A549 (cell line): Measurements from ENCODE around the gene REG1A. TPM values are rescaled to one million over a fixed set of nuclear protein-coding genes. Genes with fewer than 3 reads are reported as not detected.

Experiments used
- ATAC-seq, 2 experiments: fragments of 200-7000 bp in 1 of 2; fragments of >200 bp in 1 of 2; cut with Nextera tagmentation in 1 of 2; cut with Tn5 transposase in 1 of 2; 3 replicates each; pipeline versions ENCODE4 v1.8.0 to v1.9.1; 2018 to 2020; ENCODE audit warnings: mild to moderate bottlenecking in 1 of 2, moderate library complexity in 1 of 2
- CTCF ChIA-PET: fragments of 300-600 bp; sonication (Branson Sonifier 250); formaldehyde crosslinking; extraction: SDS; loops from one replicate; lab custom pipeline; 2021; ENCODE audit warnings: antibody characterized with exemption, inconsistent platforms; lab: Yijun Ruan, JAX
- POLR2A ChIA-PET: fragments of 350-600 bp; formaldehyde crosslinking; extraction: SDS; loops from one replicate; lab custom pipeline; 2021; ENCODE audit warnings: antibody characterized with exemption, inconsistent platforms; lab: Yijun Ruan, JAX
- DNase-seq, 2 experiments: peaks; one replicate each; pipeline versions ENCODE4 v3.0.0 to v3.0.0-alpha.2; 2011 to 2016; ENCODE audit warnings: low read depth in 1 of 2, low spot score in 1 of 2
- FAIRE-seq: peaks from 2 replicates; lab custom pipeline; 2011; peaks lifted over from hg19 to GRCh38; lab: Jason Lieb, UNC
- H3K27ac ChIP-seq, 2 experiments: fragments of >200 bp; sonication (Bioruptor Twin); formaldehyde crosslinking; 3 replicates each; pipeline ENCODE4 v1.5.1; 2016 to 2017
- H3K4me1 ChIP-seq: fragments of >200 bp; sonication (Bioruptor Twin); formaldehyde crosslinking; 3 replicates; pipeline ENCODE4 v1.6.1; 2016
- H3K4me2 ChIP-seq: fragments of >200 bp; sonication (Bioruptor Twin); formaldehyde crosslinking; 3 replicates; pipeline ENCODE4 v1.6.1; 2016
- H3K4me3 ChIP-seq: fragments of >200 bp; sonication (Bioruptor Twin); formaldehyde crosslinking; 3 replicates; pipeline ENCODE4 v1.5.1; 2016
- H3K9me3 ChIP-seq: fragments of >200 bp; sonication (Bioruptor Twin); formaldehyde crosslinking; 3 replicates; pipeline ENCODE4 v1.6.1; 2016
- CBX2 ChIP-seq: fragments of 200-600 bp; sonication (generic); IDR thresholded peaks from 2 replicates; pipeline ENCODE4 v1.6.1; 2016; ENCODE audit warnings: low read depth, mild to moderate bottlenecking, borderline replicate concordance
- CEBPB ChIP-seq, 2 experiments: fragments of >200 bp in 1 of 2; sonication (Bioruptor Twin) in 1 of 2; formaldehyde crosslinking in 1 of 2; IDR thresholded peaks; 2 replicates each; pipeline ENCODE4 v1.6.1; 2012 to 2016
- CHD2 ChIP-seq: fragments of 150-350 bp; IDR thresholded peaks from 2 replicates; pipeline ENCODE4 v1.6.1; 2014; ENCODE audit warnings: low read length; ENCODE audit not compliant: partially characterized antibody
- CHD4 ChIP-seq: fragments of 200-600 bp; sonication (generic); IDR thresholded peaks from 2 replicates; pipeline ENCODE4 v1.6.1; 2016; ENCODE audit warnings: antibody characterized with exemption, mild to moderate bottlenecking, borderline replicate concordance
- EHF ChIP-seq: fragments of 250-450 bp; sonication (Bioruptor Pico); IDR thresholded peaks from 2 replicates; pipeline ENCODE4 v1.5.0; 2020; ENCODE audit warnings: mild to moderate bottlenecking
- ESRRA ChIP-seq: fragments of 150-350 bp; IDR thresholded peaks from 2 replicates; pipeline ENCODE4 v1.6.1; 2014; ENCODE audit warnings: mild to moderate bottlenecking, low read length, borderline replicate concordance
- FOSB ChIP-seq: fragments of 250-450 bp; sonication (Bioruptor Pico); IDR thresholded peaks from 2 replicates; pipeline ENCODE4 v1.5.0; 2020; ENCODE audit warnings: mild to moderate bottlenecking, moderate library complexity
- HOXA7 ChIP-seq: fragments of 250-450 bp; sonication (Bioruptor Pico); IDR thresholded peaks from 2 replicates; pipeline ENCODE4 v1.5.0; 2020; ENCODE audit warnings: mild to moderate bottlenecking, moderate library complexity
- HOXB5 ChIP-seq: fragments of 250-450 bp; sonication (Bioruptor Pico); IDR thresholded peaks from 2 replicates; pipeline ENCODE4 v1.5.0; 2020; ENCODE audit warnings: mild to moderate bottlenecking, moderate library complexity
- JUN ChIP-seq, 2 experiments: fragments of >200 bp; sonication (Bioruptor Twin); formaldehyde crosslinking; IDR thresholded peaks; 2 replicates in 1 of 2; 3 replicates in 1 of 2; pipeline ENCODE4 v1.6.1; 2016 to 2017
- JUNB ChIP-seq: fragments of >200 bp; sonication (Bioruptor Twin); formaldehyde crosslinking; IDR thresholded peaks from 2 replicates; pipeline ENCODE4 v1.6.1; 2016
- KDM1A ChIP-seq: fragments of 200-600 bp; sonication (generic); IDR thresholded peaks from 2 replicates; pipeline ENCODE4 v1.6.1; 2016; ENCODE audit warnings: low read depth, mild to moderate bottlenecking
- MAFK ChIP-seq: fragments of 450-650 bp; IDR thresholded peaks from 2 replicates; pipeline ENCODE4 v1.6.1; 2014; ENCODE audit not compliant: partially characterized antibody
- MYC ChIP-seq: IDR thresholded peaks from 2 replicates; pipeline ENCODE4 v1.6.1; 2012; ENCODE audit warnings: mild to moderate bottlenecking, inconsistent platforms, low read length, improper control_type of control experiment, borderline replicate concordance
- NFE2L2 ChIP-seq: fragments of 150-350 bp; conservative IDR thresholded peaks from 2 replicates; pipeline ENCODE4 v1.6.1; 2014; ENCODE audit warnings: low read length
- POLR2A ChIP-seq: IDR thresholded peaks from 2 replicates; pipeline ENCODE4 v1.6.1; 2012; ENCODE audit warnings: mild to moderate bottlenecking, low read length
- RNF2 ChIP-seq: fragments of 200-600 bp; sonication (generic); IDR thresholded peaks from 2 replicates; pipeline ENCODE4 v1.6.1; 2016; ENCODE audit warnings: low read depth, mild to moderate bottlenecking, antibody characterized with exemption, moderate library complexity, borderline replicate concordance
- USF2 ChIP-seq: fragments of 450-650 bp; IDR thresholded peaks from 2 replicates; pipeline ENCODE4 v1.6.1; 2014; ENCODE audit warnings: antibody characterized with exemption
- ZC3H11A ChIP-seq: fragments of 450-650 bp; IDR thresholded peaks from 2 replicates; pipeline ENCODE4 v1.6.1; 2014; ENCODE audit warnings: antibody characterized with exemption, mild to moderate bottlenecking
- ZNF302 ChIP-seq: fragments of 250-450 bp; sonication (Bioruptor Pico); IDR thresholded peaks from 2 replicates; pipeline ENCODE4 v1.9.0; 2021; ENCODE audit warnings: inconsistent platforms, mild to moderate bottlenecking, moderate library complexity
- ZSCAN20 ChIP-seq: fragments of 250-450 bp; sonication (Bioruptor Pico); IDR thresholded peaks from 2 replicates; pipeline ENCODE4 v1.8.0; 2022; ENCODE audit warnings: mild to moderate bottlenecking, moderate library complexity
- WGBS: methylation state at CpG from one replicate; pipeline ENCODE4 v1.1.6; 2017; ENCODE audit errors: missing lambda C conversion rate; 5-methylcytosine and 5-hydroxymethylcytosine counted together
- polyA plus RNA-seq, 4 experiments: library from polyadenylated mRNA; depleted of rRNA in 3 of 4; stranded (reverse); fragments of >200 nt; fragmentation: RNase III in 1 of 4; extraction: RNeasy Plus Mini Kit Qiagen cat#74134 plus additional on column Dnase treatment in 1 of 4; gene quantifications; 2 replicates in 3 of 4; 3 replicates in 1 of 4; pipeline ENCODE4 v1.2.3, GENCODE V29; 2011 to 2017
- TF ChIP-seq, protein P1 (sequence below): fragments of >200 bp; sonication (Bioruptor Twin); formaldehyde crosslinking; IDR thresholded peaks from 3 replicates; pipeline ENCODE4 v1.5.1; 2016

The REG1A gene
- polyA plus RNA-seq, 2 of the 4 experiments (the other 2 are of a cell fraction): not detected

GRCh38 chr2:79155826-79156476 lies 35.7 kb downstream of the REG1A start:
- TF ChIP-seq ZNF302 (CRISPR knock-in tag) (no peak), HOXB5 (no peak), CEBPB (IDR thresholded peaks at IDR 0.05) (no peak), CHD4 (no peak), JUN (IDR thresholded peaks at IDR 0.05) (no peak), MAFK (no peak), FOSB (CRISPR knock-in tag) (no peak), POLR2A (no peak), ZSCAN20 (CRISPR knock-in tag) (no peak), NFE2L2 (no peak), MYC (no peak)
- POLR2A ChIA-PET: no interaction called here
- FAIRE-seq (no peak), ATAC-seq (no peak), DNase-seq (no peak)
- Histone ChIP-seq H3K4me1 (no peaks in the 10 kb centered on the region), H3K9me3 (peaks cover 11% of the 10 kb centered on the region; the same call in 1 of the 3 replicates), H3K27ac (no peak overlapping the region), H3K4me2 (no peak overlapping the region), H3K4me3 (no peak overlapping the region)
- CTCF ChIA-PET: no interaction called here
- WGBS: 0% methylated on average over 2 of the region's 2 CpGs

- ATAC-seq (no peak), FAIRE-seq (no peak), DNase-seq (no peak)
- Histone ChIP-seq H3K27ac (no peak overlapping the region), H3K4me1 (no peaks in the 10 kb centered on the region), H3K9me3 (peaks cover 11% of the 10 kb centered on the region; the same call in 1 of the 3 replicates), H3K4me2 (no peak overlapping the region), H3K4me3 (no peak overlapping the region)
- ChIA-PET POLR2A (no interaction called here), CTCF (no interaction called here)
- TF ChIP-seq JUN (IDR thresholded peaks at IDR 0.05): no peak
- no peak for TF ChIP-seq RNF2
- TF ChIP-seq ZC3H11A: no peak
- no peak for TF ChIP-seq HOXA7 (CRISPR knock-in tag)
- no peak for TF ChIP-seq CHD4
- TF ChIP-seq NFE2L2: no peak
- TF ChIP-seq USF2: no peak
- TF ChIP-seq CEBPB (IDR thresholded peaks at IDR 0.05): no peak
- TF ChIP-seq, protein P1, sequence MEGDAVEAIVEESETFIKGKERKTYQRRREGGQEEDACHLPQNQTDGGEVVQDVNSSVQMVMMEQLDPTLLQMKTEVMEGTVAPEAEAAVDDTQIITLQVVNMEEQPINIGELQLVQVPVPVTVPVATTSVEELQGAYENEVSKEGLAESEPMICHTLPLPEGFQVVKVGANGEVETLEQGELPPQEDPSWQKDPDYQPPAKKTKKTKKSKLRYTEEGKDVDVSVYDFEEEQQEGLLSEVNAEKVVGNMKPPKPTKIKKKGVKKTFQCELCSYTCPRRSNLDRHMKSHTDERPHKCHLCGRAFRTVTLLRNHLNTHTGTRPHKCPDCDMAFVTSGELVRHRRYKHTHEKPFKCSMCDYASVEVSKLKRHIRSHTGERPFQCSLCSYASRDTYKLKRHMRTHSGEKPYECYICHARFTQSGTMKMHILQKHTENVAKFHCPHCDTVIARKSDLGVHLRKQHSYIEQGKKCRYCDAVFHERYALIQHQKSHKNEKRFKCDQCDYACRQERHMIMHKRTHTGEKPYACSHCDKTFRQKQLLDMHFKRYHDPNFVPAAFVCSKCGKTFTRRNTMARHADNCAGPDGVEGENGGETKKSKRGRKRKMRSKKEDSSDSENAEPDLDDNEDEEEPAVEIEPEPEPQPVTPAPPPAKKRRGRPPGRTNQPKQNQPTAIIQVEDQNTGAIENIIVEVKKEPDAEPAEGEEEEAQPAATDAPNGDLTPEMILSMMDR: no peak
- no peak for TF ChIP-seq KDM1A
- no peak for TF ChIP-seq EHF
- TF ChIP-seq CBX2: no peak
- TF ChIP-seq ESRRA: no peak
- TF ChIP-seq CHD2: no peak
- TF ChIP-seq JUNB: no peak
- WGBS: 0% methylated on average over 2 of the region's 2 CpGs
Measured at GRCh38 chr2:79159030-79159429, 38.7 kb downstream of the REG1A start.

DNA sequence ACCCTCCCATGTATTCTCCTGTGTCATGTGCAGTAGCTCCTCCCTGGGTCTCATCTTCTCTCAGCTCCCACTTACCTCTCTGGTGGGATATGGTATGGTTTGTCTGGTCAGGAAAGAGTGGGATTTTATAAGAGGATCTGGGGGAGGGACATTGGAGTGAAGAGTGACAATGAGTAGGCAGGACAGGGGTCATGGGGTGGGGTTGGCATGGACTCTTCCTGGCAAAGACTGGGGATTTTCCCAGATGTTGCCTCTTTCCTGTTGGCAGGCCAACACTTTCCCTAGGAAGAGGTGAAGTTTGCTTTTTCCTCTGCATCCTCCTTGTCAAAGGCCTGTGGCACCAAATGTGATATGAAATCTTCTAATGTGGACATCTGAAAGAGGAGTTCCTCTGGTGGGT lies 39.4 kb downstream of the REG1A start, which contains the start of gene REG3A:
TSS of gene REG3A (minus strand) at position 101 of the 400 bp plus-strand sequence. CDS start 348 bp downstream, outside the sequence.
- H3K4me2 ChIP-seq: no peak within 1 kb of the TSS
- FAIRE-seq: no peak
- DNase-seq: no peak
- POLR2A ChIA-PET: no interaction called here
- H3K4me1 ChIP-seq: no peaks in the 10 kb centered on the region
- peaks cover 11% of the 10 kb centered on the region; the same call in 1 of the 3 replicates for H3K9me3 ChIP-seq
- CTCF ChIA-PET: no interaction called here
- no peak within 1 kb of the TSS for H3K27ac ChIP-seq
- H3K4me3 ChIP-seq: no peak within 1 kb of the TSS
- no peak for ATAC-seq
- TF ChIP-seq ZC3H11A: no peak
